Esophagus muscularis mucosa (tissue), 4 donors: Measurements from ENCODE around the gene KRTAP22-2. TPM values are rescaled to one million over a fixed set of nuclear protein-coding genes. Genes with fewer than 3 reads are reported as not detected.

Experiments
- DNase-seq: peaks from one replicate; pipeline ENCODE4 v3.0.0-alpha.2; 2017; ENCODE audit errors: extremely low spot score
- H3K27ac ChIP-seq, 4 donors: fragments of 200-600 bp; sonication (generic); replicated peaks in 1 of 4; 1 replicate in 3 of 4; 2 replicates in 1 of 4; pipeline ENCODE4 v1.5.1; 2016 to 2019; ENCODE audit warnings: mild to moderate bottlenecking in 1 of 4
- H3K27me3 ChIP-seq, 4 donors: fragments of 200-600 bp; sonication (generic); one replicate each; pipeline versions ENCODE4 v1.5.1 to v1.6.0; 2016 to 2019
- H3K36me3 ChIP-seq, 4 donors: fragments of 200-600 bp; sonication (generic); one replicate each; pipeline ENCODE4 v1.5.1; 2016 to 2019
- H3K4me1 ChIP-seq, 4 donors: fragments of 200-600 bp; sonication (generic); one replicate each; pipeline ENCODE4 v1.5.1; 2016 to 2019
- H3K4me3 ChIP-seq, 4 donors: fragments of 200-600 bp; sonication (generic); 1 replicate in 2 of 4; 2 replicates in 2 of 4; pipeline ENCODE4 v1.5.1; 2016 to 2019; ENCODE audit warnings: mild to moderate bottlenecking in 4 of 4, moderate library complexity in 1 of 4
- H3K9me3 ChIP-seq, 4 donors: fragments of 200-600 bp; sonication (generic); 1 replicate in 3 of 4; 2 replicates in 1 of 4; pipeline ENCODE4 v1.5.1; 2016 to 2019
- EP300 ChIP-seq: sonication (generic); formaldehyde crosslinking; IDR thresholded peaks from one replicate; pipeline ENCODE4 v1.6.1; 2017; ENCODE audit warnings: antibody characterized with exemption
- POLR2A ChIP-seq: fragments of 450-650 bp; IDR thresholded peaks from one replicate; pipeline ENCODE4 v1.6.1; 2017; ENCODE audit warnings: antibody characterized with exemption, moderate library complexity, mild to moderate bottlenecking, low read depth
- POLR2AphosphoS5 ChIP-seq, 2 donors: sonication (generic); formaldehyde crosslinking; IDR thresholded peaks; one replicate each; pipeline ENCODE4 v1.6.1; 2017; ENCODE audit warnings: antibody characterized with exemption in 2 of 2
- WGBS: methylation state at CpG from one replicate; pipeline ENCODE4 v1.1.5; 2018; 5-methylcytosine and 5-hydroxymethylcytosine counted together
- intact Hi-C: fragments of 100-400 bp; cut with DNase I; formaldehyde crosslinking; loops from one replicate; pipeline ENCODE4 v1.15.1; 2023
- total RNA-seq, 4 donors: library from RNA; depleted of rRNA; stranded (reverse); fragments of >200 nt; gene quantifications; one replicate each; pipeline versions ENCODE4 v1.1.0 to v1.2.1, GENCODE V29; 2016
- TF ChIP-seq, protein P1 (sequence below), 3 experiments: fragments of 200-600 bp in 2 of 3; fragments of 450-650 bp in 1 of 3; sonication (generic) in 2 of 3; IDR thresholded peaks; one replicate each; pipeline ENCODE4 v1.5.1; 2017 to 2019; ENCODE audit warnings: antibody characterized with exemption in 3 of 3, mild to moderate bottlenecking in 2 of 3, moderate library complexity in 1 of 3

Gene KRTAP22-2
- total RNA-seq, 4 donors from 2014 or later: not detected

- no peak for DNase-seq
- H3K9me3 ChIP-seq: no peaks in the 10 kb centered on the region
- TF ChIP-seq POLR2A (no peak), EP300 (no peak), POLR2AphosphoS5 (IDR thresholded peaks at IDR 0.05) (no peak)
- TF ChIP-seq, protein P1, sequence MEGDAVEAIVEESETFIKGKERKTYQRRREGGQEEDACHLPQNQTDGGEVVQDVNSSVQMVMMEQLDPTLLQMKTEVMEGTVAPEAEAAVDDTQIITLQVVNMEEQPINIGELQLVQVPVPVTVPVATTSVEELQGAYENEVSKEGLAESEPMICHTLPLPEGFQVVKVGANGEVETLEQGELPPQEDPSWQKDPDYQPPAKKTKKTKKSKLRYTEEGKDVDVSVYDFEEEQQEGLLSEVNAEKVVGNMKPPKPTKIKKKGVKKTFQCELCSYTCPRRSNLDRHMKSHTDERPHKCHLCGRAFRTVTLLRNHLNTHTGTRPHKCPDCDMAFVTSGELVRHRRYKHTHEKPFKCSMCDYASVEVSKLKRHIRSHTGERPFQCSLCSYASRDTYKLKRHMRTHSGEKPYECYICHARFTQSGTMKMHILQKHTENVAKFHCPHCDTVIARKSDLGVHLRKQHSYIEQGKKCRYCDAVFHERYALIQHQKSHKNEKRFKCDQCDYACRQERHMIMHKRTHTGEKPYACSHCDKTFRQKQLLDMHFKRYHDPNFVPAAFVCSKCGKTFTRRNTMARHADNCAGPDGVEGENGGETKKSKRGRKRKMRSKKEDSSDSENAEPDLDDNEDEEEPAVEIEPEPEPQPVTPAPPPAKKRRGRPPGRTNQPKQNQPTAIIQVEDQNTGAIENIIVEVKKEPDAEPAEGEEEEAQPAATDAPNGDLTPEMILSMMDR (IDR thresholded peaks at IDR 0.05): no peak
- H3K36me3 ChIP-seq: no peaks in the 10 kb centered on the region
- no peak overlapping the region for H3K4me3 ChIP-seq
- 67% methylated on average over 4 of the region's 4 CpGs for WGBS
- no peaks in the 10 kb centered on the region for H3K27me3 ChIP-seq
- no peaks in the 10 kb centered on the region for H3K4me1 ChIP-seq
- intact Hi-C loops: no loop called here
- no peak overlapping the region for H3K27ac ChIP-seq
These were observed 35.4 kb upstream of the KRTAP22-2 start for GRCh38 chr21:30625449-30626165.

GRCh38 chr21:30623362-30623761, 33.2 kb upstream of the KRTAP22-2 start:
- Histone ChIP-seq H3K36me3 (no peaks in the 10 kb centered on the region), H3K9me3 (no peaks in the 10 kb centered on the region), H3K27me3 (no peaks in the 10 kb centered on the region), H3K4me3 (no peak overlapping the region), H3K27ac (no peak overlapping the region), H3K4me1 (no peaks in the 10 kb centered on the region)
- WGBS: 93% methylated on average over 3 of the region's 3 CpGs
- DNase-seq: no peak
- intact Hi-C loops: no loop called here
- TF ChIP-seq POLR2A (no peak), POLR2AphosphoS5 (IDR thresholded peaks at IDR 0.05) (no peak), EP300 (no peak)
- TF ChIP-seq, protein P1 (IDR thresholded peaks at IDR 0.05): no peak

GRCh38 chr21:30620522-30620921, 30.3 kb upstream of the KRTAP22-2 start, which contains the start of gene KRTAP20-4:
TSS of gene KRTAP20-4 (plus strand) at chr21:30620627.
- no peaks in the 10 kb centered on the region for H3K27me3 ChIP-seq
- H3K4me1 ChIP-seq: no peaks in the 10 kb centered on the region
- intact Hi-C loops: no loop called here
- DNase-seq: no peak
- H3K9me3 ChIP-seq: no peaks in the 10 kb centered on the region
- TF ChIP-seq, protein P1 (IDR thresholded peaks at IDR 0.05): no peak
- TF ChIP-seq POLR2AphosphoS5 (IDR thresholded peaks at IDR 0.05) (no peak), EP300 (no peak), POLR2A (no peak)
- no peak within 1 kb of the TSS for H3K4me3 ChIP-seq
- H3K27ac ChIP-seq: no peak within 1 kb of the TSS
- no peaks in the 10 kb centered on the region for H3K36me3 ChIP-seq
- WGBS: 88% methylated on average over 3 of the region's 3 CpGs

- intact Hi-C loops: no loop called here
- H3K27ac ChIP-seq: no peak overlapping the region
These were observed 29.9 kb upstream of the KRTAP22-2 start for GRCh38 chr21:30620080-30620479.

More at GRCh38 chr21:30620080-30620479, 29.9 kb upstream of the KRTAP22-2 start:
- Histone ChIP-seq H3K36me3 (no peaks in the 10 kb centered on the region), H3K9me3 (no peaks in the 10 kb centered on the region), H3K4me1 (no peaks in the 10 kb centered on the region), H3K4me3 (no peak overlapping the region), H3K27me3 (no peaks in the 10 kb centered on the region)
- TF ChIP-seq, protein P1 (IDR thresholded peaks at IDR 0.05): no peak
- TF ChIP-seq POLR2AphosphoS5 (IDR thresholded peaks at IDR 0.05) (no peak), POLR2A (no peak), EP300 (no peak)
- DNase-seq: no peak
